Epithelial cell of esophagus (primary cell): ENCODE data around the gene RHEBL1.
A peak's percentile ranks its signal among the peaks of the same experiment; 100 is the strongest.
"Not testable (repeated sequence)": the region's sequence is repeated elsewhere in the genome, so short reads cannot be mapped to it uniquely, and the experiment has no call there.

Experiments used
- DNase-seq: peaks from one replicate; pipeline ENCODE4 v3.0.0; 2010; ENCODE audit warnings: low read depth
- H3K4me3 ChIP-seq: 2 replicates; pipeline ENCODE4 v1.5.1; 2011; ENCODE audit warnings: mild to moderate bottlenecking, low read length, control low read depth
- TF ChIP-seq, protein P1 (sequence below): IDR thresholded peaks from 2 replicates; pipeline ENCODE4 v1.5.1; 2011; ENCODE audit warnings: low read depth, mild to moderate bottlenecking, low read length, control low read depth, inconsistent platforms; ENCODE audit not compliant: insufficient read depth; ENCODE audit errors: missing control alignments

RHEBL1 gene

DNA sequence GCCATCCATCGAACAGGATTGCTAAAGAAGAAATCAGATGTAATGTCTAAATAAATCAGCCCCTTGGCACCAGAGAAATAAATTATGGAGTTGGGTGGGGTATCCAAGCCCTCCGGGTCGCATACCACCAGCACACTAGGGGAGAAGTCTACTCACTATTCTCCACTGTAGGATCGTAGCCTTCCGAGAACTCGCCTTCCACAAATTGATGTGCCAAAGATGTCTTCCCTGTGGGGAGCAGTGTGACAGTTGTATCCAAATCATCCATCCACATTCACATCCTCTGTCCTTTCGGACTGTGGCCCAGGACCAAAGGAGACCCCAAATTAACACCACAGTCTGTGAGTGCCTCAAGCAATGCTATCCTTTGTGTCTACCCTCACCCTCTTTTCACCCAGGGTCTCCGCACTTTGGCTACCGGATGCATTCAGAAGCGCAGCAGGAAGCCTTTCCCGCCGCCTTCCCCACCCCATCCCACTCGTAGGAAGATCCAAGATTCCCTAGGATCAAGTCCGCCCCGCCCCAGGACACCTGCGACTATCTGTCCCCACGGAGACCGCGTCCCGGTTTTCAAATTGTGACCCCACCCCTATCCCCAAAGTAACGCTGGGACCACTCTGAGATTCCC is 786 bp downstream of the RHEBL1 start:
- peak overlapping the region; percentile 69 for H3K4me3 ChIP-seq
- DNase-seq: no peak
- TF ChIP-seq, protein P1, sequence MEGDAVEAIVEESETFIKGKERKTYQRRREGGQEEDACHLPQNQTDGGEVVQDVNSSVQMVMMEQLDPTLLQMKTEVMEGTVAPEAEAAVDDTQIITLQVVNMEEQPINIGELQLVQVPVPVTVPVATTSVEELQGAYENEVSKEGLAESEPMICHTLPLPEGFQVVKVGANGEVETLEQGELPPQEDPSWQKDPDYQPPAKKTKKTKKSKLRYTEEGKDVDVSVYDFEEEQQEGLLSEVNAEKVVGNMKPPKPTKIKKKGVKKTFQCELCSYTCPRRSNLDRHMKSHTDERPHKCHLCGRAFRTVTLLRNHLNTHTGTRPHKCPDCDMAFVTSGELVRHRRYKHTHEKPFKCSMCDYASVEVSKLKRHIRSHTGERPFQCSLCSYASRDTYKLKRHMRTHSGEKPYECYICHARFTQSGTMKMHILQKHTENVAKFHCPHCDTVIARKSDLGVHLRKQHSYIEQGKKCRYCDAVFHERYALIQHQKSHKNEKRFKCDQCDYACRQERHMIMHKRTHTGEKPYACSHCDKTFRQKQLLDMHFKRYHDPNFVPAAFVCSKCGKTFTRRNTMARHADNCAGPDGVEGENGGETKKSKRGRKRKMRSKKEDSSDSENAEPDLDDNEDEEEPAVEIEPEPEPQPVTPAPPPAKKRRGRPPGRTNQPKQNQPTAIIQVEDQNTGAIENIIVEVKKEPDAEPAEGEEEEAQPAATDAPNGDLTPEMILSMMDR: no peak

DNA sequence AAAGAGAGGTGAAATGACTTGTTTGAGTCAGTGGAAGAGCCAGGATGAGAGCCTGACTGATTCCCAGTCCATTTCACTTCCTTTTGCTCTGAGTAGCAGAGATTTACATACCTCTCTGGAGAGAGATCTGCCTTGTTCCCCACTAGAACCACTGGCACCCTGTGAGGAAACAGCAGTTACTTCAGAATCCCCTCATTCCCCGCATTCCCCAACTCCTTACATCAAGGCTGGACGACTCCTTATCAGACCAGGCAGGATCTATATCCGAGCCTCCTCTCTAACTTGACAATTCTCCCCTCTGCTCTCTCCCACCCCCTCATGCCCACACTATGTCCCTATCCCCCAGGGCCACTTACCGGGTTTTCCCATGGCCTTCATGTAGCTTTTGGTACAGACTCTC is 3.7 kb downstream of the RHEBL1 start:
- TF ChIP-seq, protein P1: no peak
- no peak overlapping the region for H3K4me3 ChIP-seq
- no peak for DNase-seq

DNA sequence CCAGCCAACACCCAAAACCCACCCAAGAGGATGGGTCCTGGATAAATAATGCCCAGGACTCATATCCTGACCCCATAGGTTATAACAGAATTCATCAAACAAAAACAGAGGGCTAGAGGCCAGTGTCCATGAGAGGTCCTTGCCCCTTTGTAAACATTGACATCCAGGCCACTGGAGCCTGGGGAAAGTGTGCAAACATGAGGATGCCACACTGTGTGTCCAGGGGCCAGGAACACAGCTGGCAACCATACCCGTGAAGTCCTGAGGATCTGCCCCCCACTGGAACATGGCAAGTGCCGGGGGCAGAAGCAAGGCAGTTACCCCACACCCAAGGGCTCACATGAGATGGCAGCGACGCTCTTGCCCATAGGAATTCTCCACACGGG is 5.0 kb downstream of the RHEBL1 start:
- no peak overlapping the region for H3K4me3 ChIP-seq
- TF ChIP-seq, protein P1: no peak
- DNase-seq: no peak

DNA sequence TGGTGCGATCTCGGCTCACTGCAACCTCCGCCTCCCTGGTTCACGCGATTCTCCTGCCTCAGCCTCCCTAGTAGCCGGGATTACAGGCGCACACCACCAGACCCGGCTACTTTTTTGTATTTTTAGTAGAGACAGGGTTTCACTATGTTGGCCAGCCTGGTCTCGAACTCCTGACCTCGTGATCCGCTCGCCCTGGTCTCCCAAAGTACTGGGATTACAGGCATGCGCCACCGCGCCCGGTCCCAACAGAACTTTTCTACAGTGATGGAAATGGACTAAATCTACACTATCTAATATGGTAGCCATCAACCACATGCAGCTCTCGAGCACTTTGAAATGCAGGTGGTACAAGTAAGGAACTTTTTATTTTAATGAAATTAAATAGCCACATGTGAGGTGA is 7.9 kb downstream of the RHEBL1 start:
- H3K4me3 ChIP-seq, DNase-seq: not testable (repeated sequence)

DNA sequence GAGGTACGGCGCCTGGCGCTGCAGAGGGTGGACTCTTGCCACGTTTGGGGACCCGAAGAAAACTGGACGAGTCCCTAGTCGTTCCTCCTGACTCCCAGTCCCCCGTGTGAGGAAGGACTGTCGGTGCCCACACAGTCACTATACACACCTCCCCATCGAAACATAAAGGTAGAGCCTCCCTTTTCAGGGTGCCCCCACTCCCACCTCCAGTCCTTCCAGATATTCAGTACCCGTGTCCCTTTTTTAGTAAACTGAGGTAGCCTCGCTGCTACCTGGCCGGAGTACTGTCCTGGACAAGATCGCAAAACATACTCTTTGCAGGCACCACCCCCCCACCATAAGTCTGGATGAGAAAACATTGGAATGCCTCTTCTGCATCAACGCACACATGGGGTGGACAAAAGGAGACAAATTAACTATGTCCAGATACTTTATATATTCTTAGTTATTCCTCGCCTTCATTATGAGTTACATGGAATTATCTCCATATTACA is 8.6 kb downstream of the RHEBL1 start:
- DNase-seq: no peak
- TF ChIP-seq, protein P1: no peak
- peak overlapping the region; percentile 76 for H3K4me3 ChIP-seq

DNA sequence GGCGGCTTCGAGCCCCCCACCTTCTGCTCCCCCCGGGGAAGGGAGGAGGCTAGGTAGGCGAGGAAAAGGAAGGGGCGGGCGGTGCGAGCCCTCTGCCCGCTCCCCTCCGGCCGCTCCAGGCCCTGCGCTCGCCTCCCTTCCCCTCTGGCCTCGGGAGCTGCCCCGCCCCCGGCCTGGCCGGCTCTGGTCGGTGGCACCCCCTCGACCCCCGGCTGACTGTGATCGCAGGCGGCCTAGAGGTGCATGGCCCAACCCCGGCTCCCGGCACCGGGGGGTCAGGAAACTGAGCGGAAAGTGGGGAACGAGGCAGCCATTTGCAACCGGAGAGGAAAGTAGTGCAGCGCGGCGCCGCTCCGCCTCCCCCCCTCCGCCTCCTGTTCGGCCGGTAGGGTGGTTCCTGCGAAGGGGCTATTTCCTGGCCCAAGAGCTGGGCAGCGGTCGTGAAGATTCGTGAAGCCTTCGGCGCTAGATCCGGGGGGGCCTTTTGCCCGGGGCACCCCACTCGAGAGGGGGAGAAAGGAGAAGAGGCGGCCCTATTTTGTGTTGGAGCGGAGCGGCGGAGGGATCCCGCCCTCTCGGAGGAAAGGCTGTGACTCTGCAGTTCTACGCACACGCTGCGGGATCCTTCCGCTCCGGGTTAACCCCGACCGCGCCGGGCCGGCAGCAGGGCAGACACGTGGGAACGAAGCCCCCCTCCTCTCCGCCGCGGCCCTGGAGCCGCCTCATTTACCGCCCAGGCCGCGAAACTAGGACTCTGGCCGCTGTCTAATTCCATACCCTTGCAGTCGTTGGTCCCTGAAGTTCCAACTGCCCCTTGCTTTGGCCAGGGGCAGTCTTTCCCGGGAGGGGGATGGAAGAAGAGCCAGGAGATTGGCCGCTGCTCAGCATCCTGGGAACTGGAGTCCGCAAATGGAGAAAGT is 9.3 kb downstream of the RHEBL1 start, which contains the start of gene KMT2D:
KMT2D (minus strand) TSS at position 558 of the 920 bp plus-strand sequence. CDS start 5,470 bp downstream, outside the sequence.
- H3K4me3 ChIP-seq: peak within 1 kb of the TSS; percentile 76
- TF ChIP-seq, protein P1: peak; percentile 39
- DNase-seq: peak; percentile 96
